DOHH2 (cell line): ENCODE measurements around the gene SLC44A3.

ENCODE experiments used
- H3F3A ChIP-seq: fragments of 200-600 bp; sonication (generic), shearing (Covaris generic); 2 replicates; pipeline ENCODE4 v1.6.0; 2016; ENCODE audit warnings: antibody characterized with exemption, mild to moderate bottlenecking; ENCODE audit not compliant: control insufficient read depth, insufficient read depth
- H3K27ac ChIP-seq: fragments of 200-600 bp; sonication (generic); 2 replicates; pipeline ENCODE4 v1.5.1; 2014; ENCODE audit warnings: low read depth, mild to moderate bottlenecking, low read length, moderate library complexity
- H3K27me3 ChIP-seq: fragments of 200-600 bp; sonication (generic); 2 replicates; pipeline ENCODE4 v1.6.1; 2014; ENCODE audit warnings: mild to moderate bottlenecking, low read length, mixed read lengths; ENCODE audit not compliant: control insufficient read depth
- H3K36me3 ChIP-seq: fragments of 200-600 bp; sonication (generic); 2 replicates; pipeline ENCODE4 v1.6.1; 2014; ENCODE audit warnings: mild to moderate bottlenecking, low read length, moderate library complexity, mixed read lengths; ENCODE audit not compliant: control insufficient read depth
- H3K4me1 ChIP-seq: fragments of 200-600 bp; sonication (generic); 2 replicates; pipeline ENCODE4 v1.6.1; 2014; ENCODE audit warnings: mild to moderate bottlenecking, low read length, mixed read lengths; ENCODE audit not compliant: control insufficient read depth
- H3K4me2 ChIP-seq: fragments of 200-600 bp; sonication (generic); 2 replicates; pipeline ENCODE4 v1.6.0; 2014; ENCODE audit warnings: mild to moderate bottlenecking, low read length, moderate library complexity
- H3K4me3 ChIP-seq: fragments of 200-600 bp; sonication (generic); 2 replicates; pipeline ENCODE4 v1.5.1; 2014; ENCODE audit warnings: mild to moderate bottlenecking, low read length, mixed read lengths
- H3K79me2 ChIP-seq: fragments of 200-600 bp; sonication (generic); 2 replicates; pipeline ENCODE4 v1.6.1; 2014; ENCODE audit warnings: mild to moderate bottlenecking, low read length, mixed read lengths; ENCODE audit not compliant: control insufficient read depth
- H3K9me2 ChIP-seq: fragments of 200-600 bp; sonication (generic); replicated peaks from 2 replicates; pipeline ENCODE4 v1.6.1; 2014; ENCODE audit warnings: mild to moderate bottlenecking, low read length, mixed read lengths; ENCODE audit not compliant: control insufficient read depth
- H3K9me3 ChIP-seq: fragments of 200-600 bp; sonication (generic); 2 replicates; pipeline ENCODE4 v1.6.1; 2014; ENCODE audit warnings: antibody characterized with exemption, low read length, mixed read lengths; ENCODE audit not compliant: control insufficient read depth, insufficient read depth
- H4K20me1 ChIP-seq: fragments of 200-600 bp; sonication (generic); 2 replicates; pipeline ENCODE4 v1.6.0; 2014; ENCODE audit warnings: low read depth, mild to moderate bottlenecking, antibody characterized with exemption, low read length, moderate library complexity; ENCODE audit not compliant: control insufficient read depth, insufficient read depth
- EZH2phosphoT487 ChIP-seq: fragments of 200-600 bp; sonication (generic); IDR thresholded peaks from 2 replicates; pipeline ENCODE4 v1.6.1; 2017; ENCODE audit warnings: borderline replicate concordance, mild to moderate bottlenecking, antibody characterized with exemption, low read length, moderate library complexity, mixed read lengths
- TF ChIP-seq, protein P1 (sequence below): fragments of 200-600 bp; sonication (generic); IDR thresholded peaks from one replicate; pipeline ENCODE4 v1.5.1; 2014; ENCODE audit warnings: antibody characterized with exemption, mild to moderate bottlenecking, low read depth, low read length; ENCODE audit not compliant: poor library complexity, severe bottlenecking

The SLC44A3 gene

DNA sequence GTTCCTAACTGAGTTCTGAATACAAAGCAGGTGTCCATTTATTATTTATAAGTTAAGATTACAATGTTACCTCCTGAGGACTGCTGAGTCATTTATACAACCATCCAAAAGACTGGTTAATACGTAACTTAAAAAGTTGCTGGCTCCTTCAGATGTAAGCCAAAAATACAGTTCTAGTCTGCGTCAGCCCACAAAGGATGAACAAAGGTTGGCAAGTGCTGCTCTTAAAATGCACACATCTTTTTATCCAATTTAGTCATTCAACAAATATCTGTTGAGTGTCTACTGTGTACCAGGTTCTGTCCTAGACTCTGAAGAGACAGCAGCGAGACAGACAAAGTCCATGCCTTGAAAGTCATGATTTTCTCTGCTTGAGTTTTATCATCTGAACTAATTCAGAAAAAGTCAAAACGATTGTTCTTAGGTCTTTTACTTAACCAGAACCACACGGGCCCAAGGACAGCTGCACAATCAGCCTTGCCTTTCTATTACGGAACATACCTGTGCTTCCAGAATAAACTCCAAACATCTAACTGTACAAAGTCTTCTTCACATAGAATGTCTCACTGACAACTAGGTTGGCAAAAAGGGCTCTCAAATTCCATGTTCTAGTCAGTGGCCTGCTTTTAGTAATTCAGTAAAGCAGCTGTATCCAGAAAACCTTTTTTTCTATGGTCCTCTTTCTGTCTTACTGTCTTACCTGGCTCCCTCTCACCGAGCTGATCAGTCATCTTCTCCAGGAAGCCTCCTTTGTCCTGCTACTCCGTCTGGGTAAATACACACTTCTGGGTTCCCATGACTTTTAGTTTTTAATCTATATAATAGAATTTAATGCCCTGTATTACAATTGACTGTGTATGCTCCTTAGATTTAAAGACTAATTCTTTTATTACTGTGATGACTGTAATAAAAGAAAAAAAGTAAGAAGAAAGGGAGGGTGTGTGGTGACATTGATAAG is 122.3 kb downstream of the SLC44A3 start:
- no peaks in the 10 kb centered on the region for H3K9me3 ChIP-seq
- no peaks in the 10 kb centered on the region for H3K4me1 ChIP-seq
- H3F3A ChIP-seq = no peaks in the 10 kb centered on the region
- H3K36me3 ChIP-seq = no peaks in the 10 kb centered on the region
- no peaks in the 10 kb centered on the region for H4K20me1 ChIP-seq
- no peaks in the 10 kb centered on the region for H3K79me2 ChIP-seq
- H3K27me3 ChIP-seq = peaks cover 12% of the 10 kb centered on the region
- no peak overlapping the region for H3K4me2 ChIP-seq
- no peaks in the 10 kb centered on the region for H3K9me2 ChIP-seq
- no peak overlapping the region for H3K27ac ChIP-seq
- TF ChIP-seq, protein P1, sequence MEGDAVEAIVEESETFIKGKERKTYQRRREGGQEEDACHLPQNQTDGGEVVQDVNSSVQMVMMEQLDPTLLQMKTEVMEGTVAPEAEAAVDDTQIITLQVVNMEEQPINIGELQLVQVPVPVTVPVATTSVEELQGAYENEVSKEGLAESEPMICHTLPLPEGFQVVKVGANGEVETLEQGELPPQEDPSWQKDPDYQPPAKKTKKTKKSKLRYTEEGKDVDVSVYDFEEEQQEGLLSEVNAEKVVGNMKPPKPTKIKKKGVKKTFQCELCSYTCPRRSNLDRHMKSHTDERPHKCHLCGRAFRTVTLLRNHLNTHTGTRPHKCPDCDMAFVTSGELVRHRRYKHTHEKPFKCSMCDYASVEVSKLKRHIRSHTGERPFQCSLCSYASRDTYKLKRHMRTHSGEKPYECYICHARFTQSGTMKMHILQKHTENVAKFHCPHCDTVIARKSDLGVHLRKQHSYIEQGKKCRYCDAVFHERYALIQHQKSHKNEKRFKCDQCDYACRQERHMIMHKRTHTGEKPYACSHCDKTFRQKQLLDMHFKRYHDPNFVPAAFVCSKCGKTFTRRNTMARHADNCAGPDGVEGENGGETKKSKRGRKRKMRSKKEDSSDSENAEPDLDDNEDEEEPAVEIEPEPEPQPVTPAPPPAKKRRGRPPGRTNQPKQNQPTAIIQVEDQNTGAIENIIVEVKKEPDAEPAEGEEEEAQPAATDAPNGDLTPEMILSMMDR = no peak
- TF ChIP-seq EZH2phosphoT487 = no peak
- no peak overlapping the region for H3K4me3 ChIP-seq
